NB4 (cell line): ENCODE measurements around the gene ZBTB8B.

Source experiments
- CTCF ChIP-seq: IDR thresholded peaks from one replicate; pipeline ENCODE4 v1.5.1; 2012; ENCODE audit warnings: low read depth, low read length
- MAX ChIP-seq: IDR thresholded peaks from 2 replicates; pipeline ENCODE4 v1.6.1; 2011; ENCODE audit warnings: low read depth, low read length
- MYC ChIP-seq: IDR thresholded peaks from 2 replicates; pipeline ENCODE4 v1.6.1; 2011; ENCODE audit warnings: low read depth, low read length
- POLR2A ChIP-seq: IDR thresholded peaks from 2 replicates; pipeline ENCODE4 v1.6.1; 2011; ENCODE audit warnings: mild to moderate bottlenecking; ENCODE audit not compliant: insufficient read length; ENCODE audit errors: extremely low read depth

GRCh38 chr1:32508761-32509160 is 43.9 kb downstream of the ZBTB8B start:
- no peak for TF ChIP-seq POLR2A
- TF ChIP-seq CTCF, result no peak
- no peak for TF ChIP-seq MYC
- TF ChIP-seq MAX, result no peak
